PC-3 (cell line): Measurements from ENCODE around the gene H2BW2.

ENCODE experiments used
- EZH2 ChIP-seq: fragments of 300-600 bp; sonication (generic); IDR thresholded peaks from one replicate; pipeline ENCODE4 v1.6.1; 2017; ENCODE audit warnings: antibody characterized with exemption, mild to moderate bottlenecking, low read length; ENCODE audit not compliant: unreplicated experiment
- EZH2phosphoT487 ChIP-seq: fragments of 300-600 bp; sonication (generic); IDR thresholded peaks from 2 replicates; pipeline ENCODE4 v1.6.1; 2018; ENCODE audit warnings: mild to moderate bottlenecking, antibody characterized with exemption, low read length, borderline replicate concordance
- TF ChIP-seq, protein P1 (sequence below): fragments of 300-600 bp; sonication (generic); conservative IDR thresholded peaks from 2 replicates; pipeline ENCODE4 v1.5.1; 2017; ENCODE audit warnings: antibody characterized with exemption, low read depth, mild to moderate bottlenecking, low read length

DNA sequence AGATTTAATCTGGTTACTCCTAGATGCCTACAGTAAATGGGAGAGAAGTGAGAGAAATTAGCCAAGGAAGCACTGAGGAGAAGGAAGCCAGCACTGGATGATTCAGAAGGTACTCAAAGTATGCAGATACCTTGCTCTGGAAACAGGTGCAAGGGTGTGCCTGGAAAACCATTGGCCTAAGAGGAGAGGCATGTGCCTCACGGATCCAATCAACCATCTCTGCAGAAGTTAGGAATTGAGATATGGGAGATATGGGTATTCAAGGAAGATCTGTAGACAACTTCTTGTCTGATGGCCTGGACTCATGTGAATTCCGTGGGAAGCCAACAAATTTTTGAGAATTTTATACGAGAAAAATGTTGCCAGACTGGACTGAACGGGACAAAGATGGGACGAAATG lies 30.9 kb upstream of the H2BW2 start:
- TF ChIP-seq, protein P1, sequence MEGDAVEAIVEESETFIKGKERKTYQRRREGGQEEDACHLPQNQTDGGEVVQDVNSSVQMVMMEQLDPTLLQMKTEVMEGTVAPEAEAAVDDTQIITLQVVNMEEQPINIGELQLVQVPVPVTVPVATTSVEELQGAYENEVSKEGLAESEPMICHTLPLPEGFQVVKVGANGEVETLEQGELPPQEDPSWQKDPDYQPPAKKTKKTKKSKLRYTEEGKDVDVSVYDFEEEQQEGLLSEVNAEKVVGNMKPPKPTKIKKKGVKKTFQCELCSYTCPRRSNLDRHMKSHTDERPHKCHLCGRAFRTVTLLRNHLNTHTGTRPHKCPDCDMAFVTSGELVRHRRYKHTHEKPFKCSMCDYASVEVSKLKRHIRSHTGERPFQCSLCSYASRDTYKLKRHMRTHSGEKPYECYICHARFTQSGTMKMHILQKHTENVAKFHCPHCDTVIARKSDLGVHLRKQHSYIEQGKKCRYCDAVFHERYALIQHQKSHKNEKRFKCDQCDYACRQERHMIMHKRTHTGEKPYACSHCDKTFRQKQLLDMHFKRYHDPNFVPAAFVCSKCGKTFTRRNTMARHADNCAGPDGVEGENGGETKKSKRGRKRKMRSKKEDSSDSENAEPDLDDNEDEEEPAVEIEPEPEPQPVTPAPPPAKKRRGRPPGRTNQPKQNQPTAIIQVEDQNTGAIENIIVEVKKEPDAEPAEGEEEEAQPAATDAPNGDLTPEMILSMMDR = no peak
- no peak for TF ChIP-seq EZH2phosphoT487
- TF ChIP-seq EZH2 = no peak
